GM15510 (cell line): Measurements from ENCODE around the gene CELF5.

ENCODE experiments used
- POLR2A ChIP-seq: IDR thresholded peaks from 3 replicates; pipeline ENCODE4 v1.6.1; 2011; ENCODE audit warnings: borderline replicate concordance; ENCODE audit not compliant: insufficient read length; ENCODE audit errors: extremely low read depth

The CELF5 gene

GRCh38 chr19:3283886-3284657 is 59.6 kb downstream of the CELF5 start:
- TF ChIP-seq POLR2A: no peak

GRCh38 chr19:3284759-3285646 is 60.5 kb downstream of the CELF5 start:
- TF ChIP-seq POLR2A: no peak

- no peak for TF ChIP-seq POLR2A
These were observed 61.3 kb downstream of the CELF5 start for GRCh38 chr19:3285647-3286176.

- TF ChIP-seq POLR2A: no peak
These were observed 63.4 kb downstream of the CELF5 start for GRCh38 chr19:3287814-3288213.

- no peak for TF ChIP-seq POLR2A
These were observed 65.6 kb downstream of the CELF5 start for GRCh38 chr19:3289971-3290569.

GRCh38 chr19:3291644-3292043 is 67.2 kb downstream of the CELF5 start:
- no peak for TF ChIP-seq POLR2A

GRCh38 chr19:3292958-3293529 is 68.6 kb downstream of the CELF5 start:
- no peak for TF ChIP-seq POLR2A

GRCh38 chr19:3293560-3293959 is 69.1 kb downstream of the CELF5 start:
- no peak for TF ChIP-seq POLR2A

- TF ChIP-seq POLR2A: no peak
These were observed 69.8 kb downstream of the CELF5 start for GRCh38 chr19:3294080-3294850.

- no peak for TF ChIP-seq POLR2A
These were observed 71.1 kb downstream of the CELF5 start for GRCh38 chr19:3295581-3295980.

- TF ChIP-seq POLR2A: no peak
These were observed 71.6 kb downstream of the CELF5 start for GRCh38 chr19:3296034-3296433.

- no peak for TF ChIP-seq POLR2A
These were observed 72.0 kb downstream of the CELF5 start for GRCh38 chr19:3296446-3296845.

- no peak for TF ChIP-seq POLR2A
These were observed 74.5 kb downstream of the CELF5 start for GRCh38 chr19:3298853-3299449.

- no peak for TF ChIP-seq POLR2A
These were observed 78.3 kb downstream of the CELF5 start for GRCh38 chr19:3302755-3303154.

GRCh38 chr19:3304871-3305423 is 80.5 kb downstream of the CELF5 start:
- TF ChIP-seq POLR2A: no peak
